ENCODE measurements around the gene KLRD1.

GRCh38 chr12:10358969-10359368 is 51.3 kb downstream of the KLRD1 start:
- TF ChIP-seq POLR2A (IDR thresholded peaks at IDR 0.05), result no peak
- TF ChIP-seq, protein P1, sequence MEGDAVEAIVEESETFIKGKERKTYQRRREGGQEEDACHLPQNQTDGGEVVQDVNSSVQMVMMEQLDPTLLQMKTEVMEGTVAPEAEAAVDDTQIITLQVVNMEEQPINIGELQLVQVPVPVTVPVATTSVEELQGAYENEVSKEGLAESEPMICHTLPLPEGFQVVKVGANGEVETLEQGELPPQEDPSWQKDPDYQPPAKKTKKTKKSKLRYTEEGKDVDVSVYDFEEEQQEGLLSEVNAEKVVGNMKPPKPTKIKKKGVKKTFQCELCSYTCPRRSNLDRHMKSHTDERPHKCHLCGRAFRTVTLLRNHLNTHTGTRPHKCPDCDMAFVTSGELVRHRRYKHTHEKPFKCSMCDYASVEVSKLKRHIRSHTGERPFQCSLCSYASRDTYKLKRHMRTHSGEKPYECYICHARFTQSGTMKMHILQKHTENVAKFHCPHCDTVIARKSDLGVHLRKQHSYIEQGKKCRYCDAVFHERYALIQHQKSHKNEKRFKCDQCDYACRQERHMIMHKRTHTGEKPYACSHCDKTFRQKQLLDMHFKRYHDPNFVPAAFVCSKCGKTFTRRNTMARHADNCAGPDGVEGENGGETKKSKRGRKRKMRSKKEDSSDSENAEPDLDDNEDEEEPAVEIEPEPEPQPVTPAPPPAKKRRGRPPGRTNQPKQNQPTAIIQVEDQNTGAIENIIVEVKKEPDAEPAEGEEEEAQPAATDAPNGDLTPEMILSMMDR (IDR thresholded peaks at IDR 0.05), result no peak
